DMS79 (cell line): ENCODE measurements around the gene EXOC8.

ENCODE experiments used
- DNase-seq: peaks from one replicate; lab custom pipeline; 2025; lab: John Stamatoyannopoulos, UW

EXOC8 gene

GRCh38 chr1:231313661-231314060 is 24.0 kb downstream of the EXOC8 start:
- DNase-seq, result no peak

- DNase-seq, result no peak
Measured at GRCh38 chr1:231312432-231312788, 25.2 kb downstream of the EXOC8 start.

GRCh38 chr1:231311720-231312431 is 25.8 kb downstream of the EXOC8 start:
- DNase-seq, result no peak

GRCh38 chr1:231310391-231310934 is 27.2 kb downstream of the EXOC8 start:
- no peak for DNase-seq

GRCh38 chr1:231301990-231302389 is 35.7 kb downstream of the EXOC8 start:
- DNase-seq, result no peak

- no peak for DNase-seq
Measured at GRCh38 chr1:231295938-231296337, 41.7 kb downstream of the EXOC8 start.

- DNase-seq, result no peak
Measured at GRCh38 chr1:231286603-231287002, 51.0 kb downstream of the EXOC8 start.

- DNase-seq, result no peak
Measured at GRCh38 chr1:231284441-231284840, 53.2 kb downstream of the EXOC8 start.
